Ishikawa (cell line): ENCODE measurements around the gene HIF1A.

Source experiments
- CEBPB ChIP-seq: IDR thresholded peaks from 2 replicates; pipeline ENCODE4 v1.6.1; 2012
- EP300 ChIP-seq: IDR thresholded peaks from 2 replicates; pipeline ENCODE4 v1.6.1; 2012; ENCODE audit warnings: borderline replicate concordance
- MAX ChIP-seq: IDR thresholded peaks from 2 replicates; pipeline ENCODE4 v1.6.1; 2012
- RAD21 ChIP-seq: IDR thresholded peaks from 2 replicates; pipeline ENCODE4 v1.6.1; 2012; ENCODE audit warnings: low read depth
- TAF1 ChIP-seq: IDR thresholded peaks from 2 replicates; pipeline ENCODE4 v1.6.1; 2012; ENCODE audit warnings: low read depth, mild to moderate bottlenecking
- TCF12 ChIP-seq: IDR thresholded peaks from 2 replicates; pipeline ENCODE4 v1.6.1; 2012; ENCODE audit warnings: low read depth
- YY1 ChIP-seq: IDR thresholded peaks from 2 replicates; pipeline ENCODE4 v1.6.1; 2012; ENCODE audit warnings: low read depth
- ZBTB7A ChIP-seq: IDR thresholded peaks from 2 replicates; pipeline ENCODE4 v1.6.1; 2012; ENCODE audit warnings: low read depth
- TF ChIP-seq, protein P1 (sequence below): IDR thresholded peaks from 2 replicates; pipeline ENCODE4 v1.6.1; 2012; ENCODE audit warnings: low read depth, mild to moderate bottlenecking

DNA sequence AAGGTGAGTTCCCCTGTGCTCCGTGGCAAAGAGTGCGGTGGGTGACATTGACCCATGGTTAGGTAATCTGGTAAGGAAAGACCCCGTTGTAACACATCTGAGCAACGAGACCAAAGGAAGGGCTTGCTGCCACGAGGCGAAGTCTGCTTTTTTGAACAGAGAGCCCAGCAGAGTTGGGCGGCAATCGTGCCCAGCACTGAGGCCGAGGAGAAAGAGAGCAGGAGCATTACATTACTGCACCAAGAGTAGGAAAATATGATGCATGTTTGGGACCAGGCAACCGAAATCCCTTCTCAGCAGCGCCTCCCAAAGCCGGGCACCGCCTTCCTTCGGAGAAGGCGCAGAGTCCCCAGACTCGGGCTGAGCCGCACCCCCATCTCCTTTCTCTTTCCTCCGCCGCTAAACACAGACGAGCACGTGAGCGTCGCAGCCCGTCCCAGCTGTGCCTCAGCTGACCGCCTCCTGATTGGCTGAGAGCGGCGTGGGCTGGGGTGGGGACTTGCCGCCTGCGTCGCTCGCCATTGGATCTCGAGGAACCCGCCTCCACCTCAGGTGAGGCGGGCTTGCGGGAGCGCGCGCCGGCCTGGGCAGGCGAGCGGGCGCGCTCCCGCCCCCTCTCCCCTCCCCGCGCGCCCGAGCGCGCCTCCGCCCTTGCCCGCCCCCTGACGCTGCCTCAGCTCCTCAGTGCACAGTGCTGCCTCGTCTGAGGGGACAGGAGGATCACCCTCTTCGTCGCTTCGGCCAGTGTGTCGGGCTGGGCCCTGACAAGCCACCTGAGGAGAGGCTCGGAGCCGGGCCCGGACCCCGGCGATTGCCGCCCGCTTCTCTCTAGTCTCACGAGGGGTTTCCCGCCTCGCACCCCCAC lies at the start of gene HIF1A:
- peak; percentile 99 for TF ChIP-seq MAX
- TF ChIP-seq ZBTB7A, result no peak
- TF ChIP-seq EP300, result 0 out of 2 replicates have a peak, but pooled peaks have one; percentile 2
- TF ChIP-seq TCF12, result peak; percentile 48; the same call in 1 of the 2 replicates
- TF ChIP-seq TAF1, result peak; percentile 74; the same call in 1 of the 2 replicates
- no peak; the same call in 1 of the 2 replicates for TF ChIP-seq YY1
- TF ChIP-seq, protein P1, sequence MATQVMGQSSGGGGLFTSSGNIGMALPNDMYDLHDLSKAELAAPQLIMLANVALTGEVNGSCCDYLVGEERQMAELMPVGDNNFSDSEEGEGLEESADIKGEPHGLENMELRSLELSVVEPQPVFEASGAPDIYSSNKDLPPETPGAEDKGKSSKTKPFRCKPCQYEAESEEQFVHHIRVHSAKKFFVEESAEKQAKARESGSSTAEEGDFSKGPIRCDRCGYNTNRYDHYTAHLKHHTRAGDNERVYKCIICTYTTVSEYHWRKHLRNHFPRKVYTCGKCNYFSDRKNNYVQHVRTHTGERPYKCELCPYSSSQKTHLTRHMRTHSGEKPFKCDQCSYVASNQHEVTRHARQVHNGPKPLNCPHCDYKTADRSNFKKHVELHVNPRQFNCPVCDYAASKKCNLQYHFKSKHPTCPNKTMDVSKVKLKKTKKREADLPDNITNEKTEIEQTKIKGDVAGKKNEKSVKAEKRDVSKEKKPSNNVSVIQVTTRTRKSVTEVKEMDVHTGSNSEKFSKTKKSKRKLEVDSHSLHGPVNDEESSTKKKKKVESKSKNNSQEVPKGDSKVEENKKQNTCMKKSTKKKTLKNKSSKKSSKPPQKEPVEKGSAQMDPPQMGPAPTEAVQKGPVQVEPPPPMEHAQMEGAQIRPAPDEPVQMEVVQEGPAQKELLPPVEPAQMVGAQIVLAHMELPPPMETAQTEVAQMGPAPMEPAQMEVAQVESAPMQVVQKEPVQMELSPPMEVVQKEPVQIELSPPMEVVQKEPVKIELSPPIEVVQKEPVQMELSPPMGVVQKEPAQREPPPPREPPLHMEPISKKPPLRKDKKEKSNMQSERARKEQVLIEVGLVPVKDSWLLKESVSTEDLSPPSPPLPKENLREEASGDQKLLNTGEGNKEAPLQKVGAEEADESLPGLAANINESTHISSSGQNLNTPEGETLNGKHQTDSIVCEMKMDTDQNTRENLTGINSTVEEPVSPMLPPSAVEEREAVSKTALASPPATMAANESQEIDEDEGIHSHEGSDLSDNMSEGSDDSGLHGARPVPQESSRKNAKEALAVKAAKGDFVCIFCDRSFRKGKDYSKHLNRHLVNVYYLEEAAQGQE, result no peak
- peak; percentile 21; the same call in 1 of the 2 replicates for TF ChIP-seq RAD21
- no peak for TF ChIP-seq CEBPB
